Vagina (tissue), 2 donors: Measurements from ENCODE around the gene RNF44. TPM values are rescaled to one million over a fixed set of nuclear protein-coding genes. Genes with fewer than 3 reads are reported as not detected.

ENCODE experiments used
- DNase-seq, 2 donors: peaks; one replicate each; pipeline ENCODE4 v3.0.0-alpha.2; 2017; ENCODE audit errors: extremely low spot score in 2 of 2
- H3K27ac ChIP-seq: fragments of 200-600 bp; sonication (generic); one replicate; pipeline ENCODE4 v1.5.1; 2019
- H3K27me3 ChIP-seq: fragments of 200-600 bp; sonication (generic); one replicate; pipeline ENCODE4 v1.5.1; 2019
- H3K36me3 ChIP-seq, 2 donors: fragments of 200-600 bp; sonication (generic); one replicate each; pipeline ENCODE4 v1.5.1; 2017 to 2019
- H3K4me1 ChIP-seq: fragments of 200-600 bp; sonication (generic); one replicate; pipeline ENCODE4 v1.5.1; 2019
- H3K4me3 ChIP-seq, 2 donors: fragments of 200-600 bp; sonication (generic); 1 replicate in 1 of 2; 2 replicates in 1 of 2; pipeline ENCODE4 v1.5.1; 2016 to 2019
- H3K9me3 ChIP-seq: fragments of 200-600 bp; sonication (generic); one replicate; pipeline ENCODE4 v1.5.1; 2019
- POLR2A ChIP-seq, 2 donors: fragments of 450-650 bp; IDR thresholded peaks; one replicate each; pipeline ENCODE4 v1.6.1; 2017; ENCODE audit warnings: antibody characterized with exemption in 2 of 2, mild to moderate bottlenecking in 2 of 2, moderate library complexity in 2 of 2
- POLR2AphosphoS5 ChIP-seq, 2 donors: sonication (generic); formaldehyde crosslinking; IDR thresholded peaks; one replicate each; pipeline ENCODE4 v1.9.0; 2017; ENCODE audit warnings: antibody characterized with exemption in 2 of 2, mild to moderate bottlenecking in 2 of 2, low read depth in 1 of 2; ENCODE audit not compliant: insufficient read depth in 1 of 2
- intact Hi-C: fragments of 100-400 bp; cut with DNase I; formaldehyde crosslinking; loops from one replicate; pipeline ENCODE4 v1.15.1; 2023
- total RNA-seq: library from RNA; depleted of rRNA; stranded (reverse); fragments of >200 nt; gene quantifications from one replicate; pipeline ENCODE4 v1.2.3, GENCODE V29; 2016
- TF ChIP-seq, protein P1 (sequence below), 3 experiments: fragments of 450-650 bp in 2 of 3; fragments of 200-600 bp in 1 of 3; sonication (generic) in 1 of 3; IDR thresholded peaks; one replicate each; pipeline ENCODE4 v1.5.1; 2017 to 2019; ENCODE audit warnings: antibody characterized with exemption in 3 of 3, mild to moderate bottlenecking in 2 of 3, moderate library complexity in 2 of 3

RNF44 gene
- total RNA-seq, 1 donor from 2014 or later: 24.6 TPM

DNA sequence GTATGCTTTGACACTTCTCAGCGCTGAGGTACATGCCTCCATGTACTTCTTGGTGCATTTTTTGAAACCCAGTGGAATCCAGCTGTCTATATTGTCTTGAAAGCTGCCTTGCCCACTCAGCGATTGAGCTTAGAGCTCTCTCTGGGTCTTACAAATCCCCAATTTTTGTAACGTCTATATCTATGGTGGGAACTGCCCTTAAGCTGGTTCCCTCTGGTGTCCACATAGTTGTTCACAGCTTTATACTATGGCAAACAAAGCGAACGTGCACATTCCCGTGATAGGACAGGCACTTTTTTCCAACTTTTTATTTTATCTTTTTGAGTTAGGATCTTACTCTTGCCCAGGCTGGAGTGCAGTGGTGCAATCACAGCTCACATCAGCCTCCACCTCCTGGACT, 32.8 kb upstream of the RNF44 start:
- Histone ChIP-seq H3K4me1 (no peaks in the 10 kb centered on the region), H3K4me3 (no peak overlapping the region), H3K36me3 (no peaks in the 10 kb centered on the region), H3K27me3 (no peaks in the 10 kb centered on the region), H3K9me3 (no peaks in the 10 kb centered on the region), H3K27ac (no peak overlapping the region)
- no peak for DNase-seq
- TF ChIP-seq, protein P1, sequence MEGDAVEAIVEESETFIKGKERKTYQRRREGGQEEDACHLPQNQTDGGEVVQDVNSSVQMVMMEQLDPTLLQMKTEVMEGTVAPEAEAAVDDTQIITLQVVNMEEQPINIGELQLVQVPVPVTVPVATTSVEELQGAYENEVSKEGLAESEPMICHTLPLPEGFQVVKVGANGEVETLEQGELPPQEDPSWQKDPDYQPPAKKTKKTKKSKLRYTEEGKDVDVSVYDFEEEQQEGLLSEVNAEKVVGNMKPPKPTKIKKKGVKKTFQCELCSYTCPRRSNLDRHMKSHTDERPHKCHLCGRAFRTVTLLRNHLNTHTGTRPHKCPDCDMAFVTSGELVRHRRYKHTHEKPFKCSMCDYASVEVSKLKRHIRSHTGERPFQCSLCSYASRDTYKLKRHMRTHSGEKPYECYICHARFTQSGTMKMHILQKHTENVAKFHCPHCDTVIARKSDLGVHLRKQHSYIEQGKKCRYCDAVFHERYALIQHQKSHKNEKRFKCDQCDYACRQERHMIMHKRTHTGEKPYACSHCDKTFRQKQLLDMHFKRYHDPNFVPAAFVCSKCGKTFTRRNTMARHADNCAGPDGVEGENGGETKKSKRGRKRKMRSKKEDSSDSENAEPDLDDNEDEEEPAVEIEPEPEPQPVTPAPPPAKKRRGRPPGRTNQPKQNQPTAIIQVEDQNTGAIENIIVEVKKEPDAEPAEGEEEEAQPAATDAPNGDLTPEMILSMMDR (IDR thresholded peaks at IDR 0.05): no peak
- TF ChIP-seq POLR2A (IDR thresholded peaks at IDR 0.05): no peak
- TF ChIP-seq POLR2AphosphoS5 (IDR thresholded peaks at IDR 0.05; ENCODE audit: insufficient read depth in 1 of 2, low read depth in 1 of 2): no peak
- intact Hi-C loops: no loop called here

DNA sequence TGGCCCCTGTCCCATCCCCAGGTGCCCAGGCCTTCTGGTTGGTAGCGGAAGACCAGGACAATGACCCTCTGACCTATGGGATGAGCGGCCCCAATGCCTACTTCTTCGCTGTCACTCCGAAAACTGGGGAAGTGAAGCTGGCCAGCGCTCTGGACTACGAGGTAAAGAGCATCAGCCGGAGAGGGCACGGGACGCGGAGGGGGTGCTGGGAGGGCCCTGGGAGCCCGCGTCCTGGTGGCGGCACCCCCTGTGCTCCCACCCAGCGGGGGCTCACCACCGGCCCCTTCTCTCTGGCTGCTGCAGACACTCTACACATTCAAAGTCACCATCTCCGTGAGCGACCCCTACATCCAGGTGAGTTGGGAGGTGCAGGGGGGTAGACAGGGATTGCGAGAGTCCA, 31.5 kb upstream of the RNF44 start:
- Histone ChIP-seq H3K4me3 (no peak overlapping the region), H3K36me3 (no peaks in the 10 kb centered on the region), H3K4me1 (no peaks in the 10 kb centered on the region), H3K27me3 (no peaks in the 10 kb centered on the region), H3K27ac (no peak overlapping the region), H3K9me3 (no peaks in the 10 kb centered on the region)
- no peak for TF ChIP-seq POLR2A (IDR thresholded peaks at IDR 0.05)
- TF ChIP-seq POLR2AphosphoS5 (IDR thresholded peaks at IDR 0.05; ENCODE audit: insufficient read depth in 1 of 2, low read depth in 1 of 2): no peak
- TF ChIP-seq, protein P1 (IDR thresholded peaks at IDR 0.05): no peak
- intact Hi-C loops: no loop called here
- DNase-seq: no peak

DNA sequence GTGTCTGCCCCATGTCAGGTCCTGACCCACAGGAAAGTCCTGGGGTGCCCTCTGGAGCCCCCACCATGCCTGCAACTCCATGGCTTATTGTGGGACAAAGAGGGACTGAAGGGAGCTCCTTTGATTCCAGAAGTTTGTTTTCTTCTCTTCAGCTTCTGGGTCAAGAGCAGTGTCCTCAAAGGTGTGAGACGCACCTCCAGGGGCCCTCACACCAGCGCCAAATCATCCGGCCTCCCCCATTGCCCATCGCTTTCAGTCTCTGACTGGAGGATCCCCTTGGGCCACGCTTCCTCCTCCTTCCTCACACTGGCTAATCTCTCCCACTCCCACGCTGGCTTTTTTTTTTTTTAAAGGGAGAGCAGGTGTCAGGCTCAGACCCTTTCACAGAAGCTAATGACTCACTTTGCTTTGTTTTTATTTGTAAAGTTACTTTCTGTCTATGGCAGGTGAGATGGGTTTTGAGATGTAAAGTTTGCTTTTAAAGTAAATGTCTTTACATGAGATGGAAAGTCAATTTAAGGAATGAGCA, 28.6 kb upstream of the RNF44 start:
- Histone ChIP-seq H3K4me3 (no peak overlapping the region), H3K36me3 (no peaks in the 10 kb centered on the region)

DNA sequence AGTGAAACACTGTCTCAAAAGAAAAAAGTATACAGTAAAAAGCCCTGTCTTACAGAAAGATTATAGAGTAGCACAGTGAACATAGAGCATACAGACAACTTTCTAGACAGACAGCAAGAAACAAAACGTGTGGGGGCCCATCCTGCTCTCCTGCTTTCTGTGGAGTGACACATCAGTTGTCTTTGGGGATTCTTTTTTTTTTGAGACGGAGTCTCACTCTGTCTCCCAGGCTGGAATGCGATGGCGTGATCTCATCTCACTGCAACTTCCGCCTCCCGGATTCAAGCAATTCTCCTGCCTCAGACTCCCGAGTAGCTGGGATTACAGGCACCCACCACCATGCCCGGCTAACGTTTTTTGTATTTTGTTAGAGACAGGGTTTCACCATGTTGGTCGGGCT, 26.8 kb upstream of the RNF44 start:
- DNase-seq: no peak
- no peak overlapping the region for H3K4me3 ChIP-seq
- TF ChIP-seq POLR2AphosphoS5 (IDR thresholded peaks at IDR 0.05; ENCODE audit: insufficient read depth in 1 of 2, low read depth in 1 of 2) (no peak), POLR2A (IDR thresholded peaks at IDR 0.05) (no peak)
- TF ChIP-seq, protein P1 (IDR thresholded peaks at IDR 0.05): no peak
- intact Hi-C loops: no loop called here
- no peaks in the 10 kb centered on the region for H3K36me3 ChIP-seq
- H3K4me1 ChIP-seq: no peaks in the 10 kb centered on the region
- H3K9me3 ChIP-seq: no peaks in the 10 kb centered on the region
- no peaks in the 10 kb centered on the region for H3K27me3 ChIP-seq
- no peak overlapping the region for H3K27ac ChIP-seq

More for the DNA sequence above, 28.6 kb upstream of the RNF44 start:
- intact Hi-C loops: no loop called here
- H3K27ac ChIP-seq: no peak overlapping the region
- H3K27me3 ChIP-seq: no peaks in the 10 kb centered on the region
- no peaks in the 10 kb centered on the region for H3K9me3 ChIP-seq
- H3K4me1 ChIP-seq: no peaks in the 10 kb centered on the region
- DNase-seq: no peak
- TF ChIP-seq POLR2AphosphoS5 (IDR thresholded peaks at IDR 0.05; ENCODE audit: insufficient read depth in 1 of 2, low read depth in 1 of 2) (no peak), POLR2A (IDR thresholded peaks at IDR 0.05) (no peak)
- TF ChIP-seq, protein P1 (IDR thresholded peaks at IDR 0.05): no peak

DNA sequence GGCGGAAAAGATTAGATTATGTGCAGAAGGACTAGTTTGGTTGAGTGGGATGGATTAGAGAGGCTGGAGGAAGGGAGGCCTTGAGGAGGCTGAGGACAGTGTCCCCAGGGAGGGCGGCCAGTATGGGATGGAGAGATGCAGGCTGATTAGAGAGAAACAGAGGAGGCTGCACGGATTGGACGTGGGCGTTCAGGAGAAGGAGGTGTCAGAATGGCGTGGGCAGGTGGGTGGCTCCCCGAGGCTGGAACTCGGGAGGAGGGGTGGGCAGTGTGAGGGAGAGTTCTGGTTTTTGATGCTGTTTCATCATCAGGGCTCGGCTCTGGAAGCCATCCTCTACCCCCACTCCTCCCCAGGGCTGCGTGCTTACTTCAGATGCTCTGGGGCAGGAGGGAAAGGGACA, 25.0 kb upstream of the RNF44 start:
- no peak for DNase-seq
- intact Hi-C loops: no loop called here
- no peaks in the 10 kb centered on the region for H3K27me3 ChIP-seq

More for the DNA sequence above, 25.0 kb upstream of the RNF44 start:
- Histone ChIP-seq H3K9me3 (no peaks in the 10 kb centered on the region), H3K36me3 (no peaks in the 10 kb centered on the region), H3K27ac (no peak overlapping the region), H3K4me1 (no peaks in the 10 kb centered on the region), H3K4me3 (no peak overlapping the region)
- TF ChIP-seq, protein P1 (IDR thresholded peaks at IDR 0.05): no peak
- TF ChIP-seq POLR2A (IDR thresholded peaks at IDR 0.05) (no peak), POLR2AphosphoS5 (IDR thresholded peaks at IDR 0.05; ENCODE audit: insufficient read depth in 1 of 2, low read depth in 1 of 2) (no peak)
